Muscle layer of colon (tissue), 2 donors: Measurements from ENCODE around the gene POLR2J.

Experiments
- H3K27ac ChIP-seq: one replicate; pipeline ENCODE4 v1.7.0; 2013; ENCODE audit warnings: low read depth, mild to moderate bottlenecking, low read length, moderate library complexity
- H3K27me3 ChIP-seq, 2 donors: one replicate each; pipeline ENCODE4 v1.7.0; 2013; ENCODE audit warnings: low read length in 2 of 2, mild to moderate bottlenecking in 2 of 2; ENCODE audit not compliant: insufficient read depth in 2 of 2, control insufficient read depth in 1 of 2
- H3K36me3 ChIP-seq: one replicate; pipeline ENCODE4 v1.7.0; 2013; ENCODE audit warnings: mild to moderate bottlenecking, low read length; ENCODE audit not compliant: insufficient read depth
- H3K4me1 ChIP-seq: one replicate; pipeline ENCODE4 v1.7.0; 2013; ENCODE audit warnings: mild to moderate bottlenecking, low read length; ENCODE audit not compliant: insufficient read depth
- H3K4me3 ChIP-seq, 2 donors: one replicate each; pipeline ENCODE4 v1.7.0; 2013; ENCODE audit warnings: low read length in 2 of 2, low read depth in 1 of 2, mild to moderate bottlenecking in 1 of 2, moderate library complexity in 1 of 2
- H3K9ac ChIP-seq: one replicate; pipeline ENCODE4 v1.7.0; 2013; ENCODE audit warnings: low read length
- H3K9me3 ChIP-seq: one replicate; pipeline ENCODE4 v1.7.0; 2013; ENCODE audit warnings: mild to moderate bottlenecking, low read length
- donor health status: abdominal sarcoma.
- donor health status: Adenocarcinoma of cecum.

Gene POLR2J

GRCh38 chr7:102469972-102470825, 8.5 kb downstream of the POLR2J start:
- H3K27me3 ChIP-seq = no peaks in the 10 kb centered on the region
- H3K9ac ChIP-seq = no peak overlapping the region
- peaks cover 7% of the 10 kb centered on the region for H3K4me1 ChIP-seq
- H3K4me3 ChIP-seq = no peak overlapping the region
- H3K27ac ChIP-seq = no peak overlapping the region
- no peaks in the 10 kb centered on the region for H3K9me3 ChIP-seq
- peaks cover 4% of the 10 kb centered on the region for H3K36me3 ChIP-seq

GRCh38 chr7:102469351-102469971, 9.3 kb downstream of the POLR2J start:
- Histone ChIP-seq H3K9ac (no peak overlapping the region), H3K27me3 (no peaks in the 10 kb centered on the region), H3K36me3 (peaks cover 4% of the 10 kb centered on the region), H3K4me3 (no peak overlapping the region), H3K4me1 (peaks cover 7% of the 10 kb centered on the region), H3K27ac (no peak overlapping the region), H3K9me3 (no peaks in the 10 kb centered on the region)

- Histone ChIP-seq H3K36me3 (peaks cover 4% of the 10 kb centered on the region), H3K4me3 (no peak overlapping the region), H3K9ac (no peak overlapping the region), H3K27ac (no peak overlapping the region), H3K27me3 (no peaks in the 10 kb centered on the region), H3K9me3 (no peaks in the 10 kb centered on the region), H3K4me1 (peaks cover 11% of the 10 kb centered on the region)
Observed at GRCh38 chr7:102468478-102469350, 10.0 kb downstream of the POLR2J start.

- Histone ChIP-seq H3K27ac (no peak overlapping the region), H3K9ac (no peak overlapping the region), H3K4me1 (peaks cover 16% of the 10 kb centered on the region), H3K36me3 (peaks cover 4% of the 10 kb centered on the region), H3K4me3 (no peak overlapping the region), H3K9me3 (no peaks in the 10 kb centered on the region), H3K27me3 (no peaks in the 10 kb centered on the region)
Observed at GRCh38 chr7:102467581-102468477, 10.9 kb downstream of the POLR2J start.

- H3K27ac ChIP-seq = no peak overlapping the region
- peak overlapping the region; percentile 97 to 100 for H3K4me3 ChIP-seq
- H3K9ac ChIP-seq = no peak overlapping the region
- no peaks in the 10 kb centered on the region for H3K9me3 ChIP-seq
- peaks cover 4% of the 10 kb centered on the region for H3K36me3 ChIP-seq
- H3K4me1 ChIP-seq = peaks cover 16% of the 10 kb centered on the region
- H3K27me3 ChIP-seq = no peaks in the 10 kb centered on the region
Observed at GRCh38 chr7:102466097-102466496, 12.6 kb downstream of the POLR2J start.

GRCh38 chr7:102464577-102465280, 14.0 kb downstream of the POLR2J start, which contains the start of the genes ALKBH4 and LRWD1:
Gene ALKBH4 (minus strand): TSS chr7:102464863. CDS start chr7:102464836, 27 bp downstream.
Gene LRWD1 (plus strand): TSS chr7:102464984. CDS start chr7:102465081, 97 bp downstream.
- Histone ChIP-seq H3K27ac (peak within 1 kb of the TSS; percentile 98), H3K4me3 (peak within 1 kb of the TSS; percentile 97 to 100), H3K27me3 (no peaks in the 10 kb centered on the region), H3K4me1 (peaks cover 16% of the 10 kb centered on the region), H3K9me3 (no peaks in the 10 kb centered on the region), H3K36me3 (no peaks in the 10 kb centered on the region), H3K9ac (peak within 1 kb of the TSS; percentile 93)

- Histone ChIP-seq H3K27me3 (no peaks in the 10 kb centered on the region), H3K9me3 (no peaks in the 10 kb centered on the region), H3K4me1 (peaks cover 16% of the 10 kb centered on the region), H3K9ac (peak overlapping the region; percentile 93), H3K27ac (peak overlapping the region; percentile 98), H3K4me3 (peak overlapping the region; percentile 97 to 100), H3K36me3 (peaks cover 5% of the 10 kb centered on the region)
Observed at GRCh38 chr7:102463841-102464576, 14.7 kb downstream of the POLR2J start.

- H3K27me3 ChIP-seq = no peaks in the 10 kb centered on the region
- H3K36me3 ChIP-seq = peaks cover 17% of the 10 kb centered on the region
- no peak overlapping the region for H3K27ac ChIP-seq
- no peak overlapping the region for H3K4me3 ChIP-seq
- H3K4me1 ChIP-seq = peaks cover 9% of the 10 kb centered on the region
- H3K9me3 ChIP-seq = no peaks in the 10 kb centered on the region
- H3K9ac ChIP-seq = no peak overlapping the region
Observed at GRCh38 chr7:102460467-102460866, 18.3 kb downstream of the POLR2J start.

GRCh38 chr7:102459221-102459844, 19.4 kb downstream of the POLR2J start:
- H3K27me3 ChIP-seq = no peaks in the 10 kb centered on the region
- no peak overlapping the region for H3K27ac ChIP-seq

More at GRCh38 chr7:102459221-102459844, 19.4 kb downstream of the POLR2J start:
- Histone ChIP-seq H3K4me1 (peaks cover 8% of the 10 kb centered on the region), H3K9ac (no peak overlapping the region), H3K36me3 (peaks cover 17% of the 10 kb centered on the region), H3K9me3 (no peaks in the 10 kb centered on the region), H3K4me3 (no peak overlapping the region)
